GM21737 (cell line): ENCODE results near the gene FPR3.
"Not testable (repeated sequence)": the region's sequence is repeated elsewhere in the genome, so short reads cannot be mapped to it uniquely, and the experiment has no call there.

Experiments used
- ATAC-seq: cut with Tn5 transposase; IDR thresholded peaks from one replicate; pipeline ENCODE4 v1.9.1; 2021; ENCODE audit warnings: mild to moderate bottlenecking, moderate library complexity; ENCODE audit not compliant: unreplicated experiment

FPR3 gene, protein sequence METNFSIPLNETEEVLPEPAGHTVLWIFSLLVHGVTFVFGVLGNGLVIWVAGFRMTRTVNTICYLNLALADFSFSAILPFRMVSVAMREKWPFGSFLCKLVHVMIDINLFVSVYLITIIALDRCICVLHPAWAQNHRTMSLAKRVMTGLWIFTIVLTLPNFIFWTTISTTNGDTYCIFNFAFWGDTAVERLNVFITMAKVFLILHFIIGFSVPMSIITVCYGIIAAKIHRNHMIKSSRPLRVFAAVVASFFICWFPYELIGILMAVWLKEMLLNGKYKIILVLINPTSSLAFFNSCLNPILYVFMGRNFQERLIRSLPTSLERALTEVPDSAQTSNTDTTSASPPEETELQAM

GRCh38 chr19:51794885-51795490 is at the start of gene FPR3:
FPR3 (plus strand) TSS chr19:51795157; CDS start chr19:51823749, 28,592 bp downstream.
- ATAC-seq = no peak

- ATAC-seq = no peak
Observed at GRCh38 chr19:51746731-51747130, 48.2 kb upstream of the FPR3 start.

GRCh38 chr19:51749979-51750378 is 45.0 kb upstream of the FPR3 start:
- no peak for ATAC-seq

DNA sequence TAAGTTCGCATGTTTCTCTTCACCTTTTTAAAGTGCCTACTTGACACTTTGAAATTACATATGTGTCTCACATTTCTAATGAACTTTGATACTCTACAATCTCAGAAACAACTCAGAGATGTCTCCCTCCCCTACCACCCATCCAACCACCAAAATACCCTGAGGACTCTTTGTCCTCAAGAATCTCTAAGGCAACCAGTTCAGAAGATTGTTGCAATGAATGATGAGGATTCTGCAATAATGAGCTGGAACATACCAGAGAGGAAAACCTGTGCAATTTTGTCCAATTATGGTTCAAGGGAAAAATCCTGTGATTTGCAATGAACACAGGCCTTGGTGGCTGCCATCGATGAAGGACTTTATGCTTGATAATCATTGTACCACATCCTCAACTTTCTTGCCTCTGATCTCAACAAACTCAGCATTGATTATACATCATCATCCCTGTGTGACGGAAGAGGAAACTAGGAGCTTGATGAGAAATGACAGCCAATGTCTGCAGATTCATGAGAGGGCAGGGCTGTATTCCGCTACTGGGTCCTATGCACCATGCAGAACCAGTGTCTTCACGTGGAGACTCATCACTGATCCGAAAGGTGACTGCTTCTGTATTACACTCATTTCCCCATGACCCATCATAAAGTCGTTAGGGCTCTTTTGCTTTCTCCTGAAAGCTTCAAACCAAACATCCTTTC is 44.4 kb upstream of the FPR3 start:
- no peak for ATAC-seq

- ATAC-seq = no peak
Observed at GRCh38 chr19:51751655-51752054, 43.3 kb upstream of the FPR3 start, which contains the start of gene FPR1. FPR1 (minus strand) TSS chr19:51751878; CDS start chr19:51746994, 4,884 bp downstream.

GRCh38 chr19:51754109-51754508 is 40.8 kb upstream of the FPR3 start:
- ATAC-seq = no peak

GRCh38 chr19:51754770-51755169 is 40.2 kb upstream of the FPR3 start:
- no peak for ATAC-seq

DNA sequence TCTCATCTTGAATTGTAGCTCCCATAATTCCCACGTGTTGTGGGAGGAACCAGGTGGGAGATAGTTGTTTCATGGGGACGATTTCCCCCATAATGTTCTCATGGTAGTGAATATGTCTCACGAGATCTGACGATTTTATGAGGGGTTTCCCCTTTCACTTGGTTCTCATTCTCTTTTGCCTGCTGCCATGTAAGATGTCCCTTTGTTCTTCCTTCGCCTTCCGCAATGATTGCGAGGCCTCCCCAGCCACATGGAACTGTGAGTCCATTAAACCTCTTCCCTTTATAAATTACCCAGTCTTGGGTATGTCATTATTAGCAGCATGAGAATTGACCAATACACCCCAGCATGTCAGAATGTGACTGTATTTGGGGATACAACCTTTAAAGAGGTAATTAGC is 39.4 kb upstream of the FPR3 start:
- ATAC-seq = no peak

DNA sequence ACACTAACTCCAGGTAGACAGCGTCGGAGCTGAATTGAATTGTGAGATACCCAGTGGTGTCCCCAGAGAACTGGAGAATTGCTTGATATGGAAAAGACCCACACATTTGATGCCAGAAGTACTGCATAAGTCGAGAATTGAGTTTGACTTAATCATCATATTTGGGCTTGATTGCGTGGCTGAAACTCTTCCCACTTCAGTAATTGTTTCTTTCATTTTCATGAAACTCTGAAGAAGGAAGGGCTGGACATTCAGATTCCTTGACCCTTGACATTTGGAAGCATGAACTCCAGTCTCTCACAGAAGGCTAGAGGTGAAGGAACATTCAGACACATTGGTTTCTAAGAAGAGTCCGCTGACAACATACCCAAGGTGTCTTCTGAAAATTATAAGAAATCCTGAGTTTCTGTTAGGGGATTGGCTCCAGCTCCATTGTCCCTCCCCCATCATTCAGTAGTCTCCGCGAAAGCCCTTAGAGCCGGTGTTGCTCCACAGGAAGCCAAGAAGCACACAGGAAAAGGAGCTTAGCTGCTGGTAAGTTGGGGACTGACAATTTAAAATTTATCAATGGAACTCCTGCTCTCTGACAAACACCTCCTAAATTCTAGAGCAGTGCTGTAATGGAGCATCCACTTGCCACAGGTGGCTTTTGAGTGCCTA is 34.1 kb upstream of the FPR3 start, which contains the start of gene FPR2:
FPR2 (plus strand) TSS at position 484 of the 660 bp plus-strand sequence. CDS start 7,479 bp downstream, outside the sequence.
- ATAC-seq = no peak

DNA sequence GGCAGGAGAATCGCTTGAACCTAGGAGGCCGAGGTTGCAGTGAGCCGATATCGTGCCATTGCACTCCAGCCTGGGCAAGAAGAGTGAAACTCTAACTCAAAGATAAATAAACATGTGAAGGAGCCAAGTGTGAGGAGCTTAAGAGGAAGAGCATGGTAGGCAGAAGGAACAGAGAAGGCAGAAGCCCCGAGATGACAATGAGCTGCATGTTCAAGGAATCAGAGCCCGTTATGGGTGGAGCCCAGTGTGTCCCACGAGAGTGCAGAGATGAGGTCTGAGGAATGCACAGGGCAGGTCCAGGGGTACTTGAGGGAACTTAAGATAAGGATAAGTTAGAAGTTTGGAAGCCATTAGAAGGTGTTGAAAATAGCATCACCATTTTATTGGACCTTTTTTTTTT is 33.3 kb upstream of the FPR3 start:
- no peak for ATAC-seq

- ATAC-seq = no peak
Observed at GRCh38 chr19:51765086-51765485, 29.9 kb upstream of the FPR3 start.

DNA sequence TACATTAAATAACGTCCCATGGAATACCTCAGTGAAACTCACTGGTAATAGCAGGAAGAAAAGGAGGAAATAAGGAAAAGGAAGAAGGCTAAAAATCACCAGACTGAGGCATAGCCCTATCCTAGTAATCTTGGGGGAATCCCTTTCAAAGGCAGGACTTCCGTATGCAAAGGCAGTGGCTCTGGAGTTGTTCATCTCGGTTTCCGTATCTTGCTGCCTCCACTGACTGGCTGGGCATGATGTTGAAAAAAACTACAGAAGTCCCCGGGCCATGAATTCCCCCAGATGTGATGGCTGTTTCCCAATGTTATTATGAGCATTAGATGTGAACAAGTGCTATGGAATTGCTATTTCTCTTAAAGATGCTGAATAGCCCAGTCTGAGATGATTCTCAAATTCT is 28.5 kb upstream of the FPR3 start:
- ATAC-seq = no peak

DNA sequence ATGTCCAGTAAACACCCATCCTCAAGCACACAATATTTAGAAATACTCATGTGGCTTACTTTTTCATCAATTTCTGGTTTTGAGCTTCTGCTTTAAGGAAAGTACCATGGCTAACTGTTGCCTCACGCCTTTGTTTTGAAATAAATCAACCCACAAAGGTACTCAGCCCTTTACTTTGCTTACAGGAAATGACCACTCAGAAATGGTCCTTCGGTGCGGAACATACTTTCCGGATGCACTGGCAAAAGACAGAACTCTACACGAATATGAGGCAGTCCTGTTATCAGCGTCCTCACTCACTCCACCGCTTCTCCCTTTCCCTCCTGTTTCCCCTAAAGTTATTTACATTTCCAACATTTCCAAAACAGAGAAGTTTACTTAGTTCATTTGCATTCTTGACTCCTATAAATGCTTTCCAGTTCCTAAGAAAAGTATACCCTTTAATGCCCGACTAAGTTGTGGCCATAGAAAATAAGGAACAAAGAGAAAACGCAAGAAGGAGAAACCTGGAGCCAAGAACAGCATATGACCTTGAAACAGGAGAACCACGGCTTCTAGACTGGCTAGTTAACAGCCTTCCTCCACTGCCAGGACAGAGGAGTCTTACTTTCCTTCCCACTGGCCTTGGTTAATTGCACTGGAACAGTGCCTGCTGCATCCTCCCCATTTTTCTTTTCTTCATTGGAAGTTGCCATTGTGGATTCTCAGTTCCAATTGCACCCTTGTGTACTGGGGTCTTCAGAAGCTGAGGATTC is 23.4 kb upstream of the FPR3 start:
- ATAC-seq = no peak

GRCh38 chr19:51772977-51773376 is 22.0 kb upstream of the FPR3 start:
- ATAC-seq = no peak

GRCh38 chr19:51776561-51776960 is 18.4 kb upstream of the FPR3 start:
- not testable (repeated sequence) for ATAC-seq

- no peak for ATAC-seq
Observed at GRCh38 chr19:51777570-51778462, 17.1 kb upstream of the FPR3 start.

GRCh38 chr19:51779181-51779580 is 15.8 kb upstream of the FPR3 start:
- no peak for ATAC-seq

DNA sequence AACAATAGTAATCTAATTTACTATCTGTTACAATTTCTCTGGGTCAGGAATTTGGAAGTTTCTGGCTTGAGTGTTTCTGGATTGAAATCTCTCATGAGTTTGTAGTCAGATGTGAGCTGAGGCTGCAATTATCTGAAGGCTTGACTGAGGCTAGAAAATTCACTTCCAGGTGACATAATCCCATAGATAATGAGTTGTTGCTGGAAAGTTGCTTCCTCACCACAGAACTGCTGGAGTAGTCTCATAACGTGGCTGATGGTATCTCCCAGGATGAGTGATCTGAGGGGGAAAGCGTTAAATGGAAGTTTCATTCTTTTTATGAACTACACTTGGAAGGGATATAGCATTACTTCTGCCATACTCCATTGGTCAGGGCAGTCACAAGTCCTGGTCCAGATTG is 15.3 kb upstream of the FPR3 start:
- no peak for ATAC-seq

- no peak for ATAC-seq
Observed at GRCh38 chr19:51780270-51780669, 14.7 kb upstream of the FPR3 start.

DNA sequence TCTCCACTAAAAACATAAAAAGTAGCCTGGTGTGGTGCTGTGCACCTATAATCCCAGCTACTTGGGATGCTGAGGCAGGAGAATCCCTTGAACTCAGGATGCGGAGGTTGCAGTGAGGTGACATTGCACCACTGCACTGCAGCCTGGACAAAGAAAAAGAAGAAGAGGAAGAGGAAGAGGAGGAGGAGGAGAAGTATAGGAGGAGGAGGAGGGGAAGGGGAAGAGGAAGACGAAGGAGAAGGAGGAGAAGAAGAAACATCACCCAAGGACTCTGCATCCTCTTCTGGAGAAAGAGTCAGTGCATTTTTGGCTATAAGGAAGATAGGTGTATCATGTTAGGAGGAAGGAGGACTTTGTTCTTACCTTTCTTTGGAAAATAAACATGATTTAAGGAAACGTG is 13.0 kb upstream of the FPR3 start:
- ATAC-seq = no peak
